HG03432 (cell line): ENCODE results near the gene PPP3CA.
"Not testable (repeated sequence)": the region's sequence is repeated elsewhere in the genome, so short reads cannot be mapped to it uniquely, and the experiment has no call there.

Experiments
- ATAC-seq: cut with Tn5 transposase; IDR thresholded peaks from one replicate; pipeline ENCODE4 v1.9.1; 2021; ENCODE audit warnings: mild to moderate bottlenecking, moderate library complexity; ENCODE audit not compliant: unreplicated experiment

Gene PPP3CA

GRCh38 chr4:101115887-101116286 lies 231.4 kb downstream of the PPP3CA start:
- ATAC-seq, result no peak

GRCh38 chr4:101114936-101115372 lies 232.4 kb downstream of the PPP3CA start:
- no peak for ATAC-seq

GRCh38 chr4:101104312-101105052 lies 242.8 kb downstream of the PPP3CA start:
- no peak for ATAC-seq

GRCh38 chr4:101103381-101104142 lies 243.8 kb downstream of the PPP3CA start:
- ATAC-seq, result peak; percentile 94

- ATAC-seq, result no peak
Measured at GRCh38 chr4:101102114-101102742, 245.1 kb downstream of the PPP3CA start.

- no peak for ATAC-seq
Measured at GRCh38 chr4:101101072-101101471, 246.3 kb downstream of the PPP3CA start.

GRCh38 chr4:101098666-101099400 lies 248.5 kb downstream of the PPP3CA start:
- ATAC-seq, result no peak

GRCh38 chr4:101092609-101093008 lies 254.7 kb downstream of the PPP3CA start:
- not testable (repeated sequence) for ATAC-seq

- no peak for ATAC-seq
Measured at GRCh38 chr4:101089168-101089567, 258.2 kb downstream of the PPP3CA start.

- no peak for ATAC-seq
Measured at GRCh38 chr4:101086801-101087586, 260.3 kb downstream of the PPP3CA start.

- no peak for ATAC-seq
Measured at GRCh38 chr4:101083131-101083530, 264.2 kb downstream of the PPP3CA start.

GRCh38 chr4:101081695-101082369 lies 265.5 kb downstream of the PPP3CA start:
- no peak for ATAC-seq

- ATAC-seq, result no peak
Measured at GRCh38 chr4:101081166-101081565, 266.2 kb downstream of the PPP3CA start.

GRCh38 chr4:101078950-101079349 lies 268.4 kb downstream of the PPP3CA start:
- ATAC-seq, result no peak

- ATAC-seq, result no peak
Measured at GRCh38 chr4:101076032-101076431, 271.3 kb downstream of the PPP3CA start.

- ATAC-seq, result no peak
Measured at GRCh38 chr4:101075536-101075935, 271.8 kb downstream of the PPP3CA start.

- ATAC-seq, result no peak
Measured at GRCh38 chr4:101074326-101074725, 273.0 kb downstream of the PPP3CA start.

- no peak for ATAC-seq
Measured at GRCh38 chr4:101071241-101071640, 276.1 kb downstream of the PPP3CA start.

GRCh38 chr4:101068115-101068514 lies 279.2 kb downstream of the PPP3CA start:
- ATAC-seq, result no peak

- no peak for ATAC-seq
Measured at GRCh38 chr4:101067383-101067782, 279.9 kb downstream of the PPP3CA start.
